ENCODE results near the gene TTC7B. TPM values are rescaled to one million over a fixed set of nuclear protein-coding genes. Genes with fewer than 3 reads are reported as not detected.
A peak's percentile ranks its signal among the peaks of the same experiment; 100 is the strongest.

The TTC7B gene
- total RNA-seq, 2 experiments from 2014 or later, result 1.2 to 1.3 TPM

DNA sequence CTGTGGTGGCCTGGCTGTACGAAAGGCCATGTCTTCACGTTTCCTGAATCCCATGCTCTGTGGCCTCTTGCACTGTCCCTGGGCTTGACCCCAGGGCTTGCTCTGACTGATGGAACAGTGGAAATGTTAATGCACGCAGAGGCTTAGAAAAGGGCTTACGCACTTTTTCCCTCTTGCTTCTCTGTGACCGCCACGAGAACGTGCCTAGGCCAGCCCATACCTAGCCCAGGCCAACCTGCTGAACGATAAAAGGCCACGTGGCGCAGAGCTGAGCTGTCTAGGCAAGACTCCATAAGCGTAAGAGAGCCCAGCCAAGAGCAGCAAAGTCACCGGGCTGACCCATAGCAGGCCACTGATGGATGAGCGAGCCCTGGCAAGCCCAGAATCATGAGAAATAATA lies 18.3 kb downstream of the TTC7B start:
- ChIA-PET POLR2A (no interaction called here), CTCF (no interaction called here)
- no peak overlapping the region for H3K27ac Mint-ChIP-seq
- no peaks in the 10 kb centered on the region for H3K27me3 ChIP-seq (ENCODE audit: control insufficient read depth in 1 of 2, insufficient read depth in 2 of 2, low read length in 2 of 2)
- H3K4me1 Mint-ChIP-seq (ENCODE audit: low read depth), result no peaks in the 10 kb centered on the region
- peaks cover 7% of the 10 kb centered on the region for H3K4me1 ChIP-seq (ENCODE audit: insufficient read depth, low read length)
- no peaks in the 10 kb centered on the region for H3K9me3 Mint-ChIP-seq
- H3K36me3 ChIP-seq (ENCODE audit: insufficient read depth, low read length), result no peaks in the 10 kb centered on the region
- no peaks in the 10 kb centered on the region for H3K36me3 Mint-ChIP-seq (ENCODE audit: low read depth)
- ATAC-seq (ENCODE audit: poor library complexity), result no peak
- H3K9me3 ChIP-seq (ENCODE audit: control insufficient read depth in 1 of 2, insufficient read depth in 1 of 2, low read length in 2 of 2), result no peaks in the 10 kb centered on the region
- H3K27me3 Mint-ChIP-seq, result no peaks in the 10 kb centered on the region
- TF ChIP-seq, protein P1, sequence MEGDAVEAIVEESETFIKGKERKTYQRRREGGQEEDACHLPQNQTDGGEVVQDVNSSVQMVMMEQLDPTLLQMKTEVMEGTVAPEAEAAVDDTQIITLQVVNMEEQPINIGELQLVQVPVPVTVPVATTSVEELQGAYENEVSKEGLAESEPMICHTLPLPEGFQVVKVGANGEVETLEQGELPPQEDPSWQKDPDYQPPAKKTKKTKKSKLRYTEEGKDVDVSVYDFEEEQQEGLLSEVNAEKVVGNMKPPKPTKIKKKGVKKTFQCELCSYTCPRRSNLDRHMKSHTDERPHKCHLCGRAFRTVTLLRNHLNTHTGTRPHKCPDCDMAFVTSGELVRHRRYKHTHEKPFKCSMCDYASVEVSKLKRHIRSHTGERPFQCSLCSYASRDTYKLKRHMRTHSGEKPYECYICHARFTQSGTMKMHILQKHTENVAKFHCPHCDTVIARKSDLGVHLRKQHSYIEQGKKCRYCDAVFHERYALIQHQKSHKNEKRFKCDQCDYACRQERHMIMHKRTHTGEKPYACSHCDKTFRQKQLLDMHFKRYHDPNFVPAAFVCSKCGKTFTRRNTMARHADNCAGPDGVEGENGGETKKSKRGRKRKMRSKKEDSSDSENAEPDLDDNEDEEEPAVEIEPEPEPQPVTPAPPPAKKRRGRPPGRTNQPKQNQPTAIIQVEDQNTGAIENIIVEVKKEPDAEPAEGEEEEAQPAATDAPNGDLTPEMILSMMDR (IDR thresholded peaks at IDR 0.05), result no peak
- DNase-seq, result no peak
- H3K27ac ChIP-seq (ENCODE audit: low read depth in 1 of 2, low read length in 2 of 2), result no peak overlapping the region
- intact Hi-C loops (cut with DNase I, micrococcal nuclease), result no loop called here
- H3K4me3 Mint-ChIP-seq, result no peak overlapping the region
- H3K4me3 ChIP-seq (ENCODE audit: low read length), result no peak overlapping the region

DNA sequence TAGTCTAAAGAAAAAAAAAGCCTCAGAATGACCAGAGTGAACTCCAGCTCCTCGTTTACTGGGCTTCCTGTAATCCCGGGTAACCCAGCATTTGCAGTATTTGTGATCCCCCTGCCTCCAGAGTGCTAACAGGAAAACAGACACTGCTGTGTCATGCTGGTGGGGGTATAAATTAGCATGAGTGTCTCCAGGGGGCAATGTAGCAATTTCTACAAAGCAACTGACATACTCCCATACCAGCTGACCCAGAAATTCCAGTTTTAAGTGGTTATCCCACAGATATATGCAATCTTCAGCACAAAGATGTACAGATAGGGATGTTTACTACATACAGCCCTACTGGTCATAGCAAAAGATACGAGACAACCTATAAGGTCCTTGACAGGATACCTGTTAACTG lies 18.8 kb downstream of the TTC7B start:
- Histone ChIP-seq H3K36me3 (ENCODE audit: insufficient read depth, low read length) (no peaks in the 10 kb centered on the region), H3K4me3 (ENCODE audit: low read length) (no peak overlapping the region), H3K9me3 (ENCODE audit: control insufficient read depth in 1 of 2, insufficient read depth in 1 of 2, low read length in 2 of 2) (no peaks in the 10 kb centered on the region), H3K27ac (ENCODE audit: low read depth in 1 of 2, low read length in 2 of 2) (no peak overlapping the region), H3K4me1 (ENCODE audit: insufficient read depth, low read length) (peaks cover 7% of the 10 kb centered on the region), H3K27me3 (ENCODE audit: control insufficient read depth in 1 of 2, insufficient read depth in 2 of 2, low read length in 2 of 2) (no peaks in the 10 kb centered on the region)
- H3K4me3 Mint-ChIP-seq, result no peak overlapping the region
- ChIA-PET POLR2A (no interaction called here), CTCF (no interaction called here)
- ATAC-seq (ENCODE audit: poor library complexity) (no peak), DNase-seq (no peak)
- H3K4me1 Mint-ChIP-seq (ENCODE audit: low read depth), result no peaks in the 10 kb centered on the region
- H3K27me3 Mint-ChIP-seq, result no peaks in the 10 kb centered on the region
- no peak overlapping the region for H3K27ac Mint-ChIP-seq
- TF ChIP-seq, protein P1 (IDR thresholded peaks at IDR 0.05), result no peak
- H3K36me3 Mint-ChIP-seq (ENCODE audit: low read depth), result no peaks in the 10 kb centered on the region
- no peaks in the 10 kb centered on the region for H3K9me3 Mint-ChIP-seq
- intact Hi-C loops (cut with DNase I, micrococcal nuclease), result no loop called here

- intact Hi-C loops (cut with DNase I, micrococcal nuclease), result no loop called here
- H3K4me1 Mint-ChIP-seq (ENCODE audit: low read depth), result no peaks in the 10 kb centered on the region
- TF ChIP-seq, protein P1 (IDR thresholded peaks at IDR 0.05), result no peak
- POLR2A ChIA-PET, result no interaction called here
- no peak overlapping the region for H3K27ac ChIP-seq (ENCODE audit: low read depth in 1 of 2, low read length in 2 of 2)
- peak in 1 of 14 experiments; percentile 15 for DNase-seq
- no peak overlapping the region for H3K4me3 Mint-ChIP-seq
- H3K4me3 ChIP-seq (ENCODE audit: low read length), result no peak overlapping the region
- peaks cover 6% of the 10 kb centered on the region for H3K4me1 ChIP-seq (ENCODE audit: insufficient read depth, low read length)
- H3K36me3 ChIP-seq (ENCODE audit: insufficient read depth, low read length), result no peaks in the 10 kb centered on the region
- CTCF ChIA-PET, result no interaction called here
- no peaks in the 10 kb centered on the region for H3K36me3 Mint-ChIP-seq (ENCODE audit: low read depth)
- H3K9me3 Mint-ChIP-seq, result no peaks in the 10 kb centered on the region
- no peak for ATAC-seq (ENCODE audit: poor library complexity)
- no peaks in the 10 kb centered on the region for H3K27me3 Mint-ChIP-seq
- H3K27me3 ChIP-seq (ENCODE audit: control insufficient read depth in 1 of 2, insufficient read depth in 2 of 2, low read length in 2 of 2), result no peaks in the 10 kb centered on the region
- no peaks in the 10 kb centered on the region for H3K9me3 ChIP-seq (ENCODE audit: control insufficient read depth in 1 of 2, insufficient read depth in 1 of 2, low read length in 2 of 2)
- H3K27ac Mint-ChIP-seq, result no peak overlapping the region
Observed at GRCh38 chr14:90796329-90796728, 19.9 kb downstream of the TTC7B start.

All from CD4-positive, alpha-beta T cell (primary cell).